Natural killer cell (primary cell): ENCODE measurements around the gene PTPRK. TPM values are rescaled to one million over a fixed set of nuclear protein-coding genes. Genes with fewer than 3 reads are reported as not detected.

Experiments
- ATAC-seq, 3 donors: fragments of 150-1000 bp in 2 of 3; fragments of 200-7000 bp in 1 of 3; cut with Tn5 transposase; 1 replicate in 1 of 3; 2 replicates in 2 of 3; pipeline ENCODE4 v1.10.0; 2021; ENCODE audit warnings: mild to moderate bottlenecking in 2 of 3, moderate library complexity in 2 of 3
- DNase-seq, 2 donors: peaks; one replicate each; pipeline versions ENCODE4 v3.0.0 to v3.0.0-alpha.2; 2013 to 2021; ENCODE audit warnings: mixed read lengths in 1 of 2
- H3K27ac ChIP-seq: one replicate; pipeline ENCODE4 v1.5.1; 2013; ENCODE audit warnings: mild to moderate bottlenecking, low read length
- H3K27me3 ChIP-seq: one replicate; pipeline ENCODE4 v1.6.1; 2013; ENCODE audit warnings: low read length; ENCODE audit not compliant: control insufficient read depth, insufficient read depth
- H3K36me3 ChIP-seq: one replicate; pipeline ENCODE4 v1.6.1; 2013; ENCODE audit warnings: low read length; ENCODE audit not compliant: control insufficient read depth, insufficient read depth
- H3K4me1 ChIP-seq: one replicate; pipeline ENCODE4 v1.6.1; 2013; ENCODE audit warnings: low read length; ENCODE audit not compliant: control insufficient read depth, insufficient read depth
- H3K4me3 ChIP-seq: one replicate; pipeline ENCODE4 v1.5.1; 2013; ENCODE audit warnings: low read length
- H3K9me3 ChIP-seq: one replicate; pipeline ENCODE4 v1.6.1; 2013; ENCODE audit warnings: low read length; ENCODE audit not compliant: control insufficient read depth, insufficient read depth
- H3K27ac Mint-ChIP-seq, 2 donors: one replicate each; pipeline ENCODE4 v1.8.0; 2022; ENCODE audit warnings: mild to moderate bottlenecking in 2 of 2, mixed read lengths in 2 of 2, moderate library complexity in 1 of 2
- H3K27me3 Mint-ChIP-seq, 2 donors: one replicate each; pipeline ENCODE4 v1.8.0; 2022; ENCODE audit warnings: low read depth in 2 of 2, mixed read lengths in 2 of 2
- H3K36me3 Mint-ChIP-seq: one replicate; pipeline ENCODE4 v1.8.0; 2022; ENCODE audit warnings: mixed read lengths
- H3K4me1 Mint-ChIP-seq, 2 donors: one replicate each; pipeline ENCODE4 v1.8.0; 2022; ENCODE audit warnings: mixed read lengths in 2 of 2
- H3K4me3 Mint-ChIP-seq: one replicate; pipeline ENCODE4 v1.8.0; 2022; ENCODE audit warnings: mild to moderate bottlenecking, moderate library complexity, mixed read lengths
- H3K9me3 Mint-ChIP-seq, 2 donors: one replicate each; pipeline ENCODE4 v1.8.0; 2022; ENCODE audit warnings: mixed read lengths in 2 of 2
- WGBS: methylation state at CpG from one replicate; pipeline ENCODE4 v1.1.7; 2013; ENCODE audit warnings: missing lambda C conversion rate; ENCODE audit not compliant: insufficient coverage; 5-methylcytosine and 5-hydroxymethylcytosine counted together
- intact Hi-C: fragments of 100-400 bp; cut with micrococcal nuclease; formaldehyde crosslinking; loops from one replicate; pipeline ENCODE4 v1.14.2; 2022
- total RNA-seq, 4 donors: library from RNA; stranded (reverse); fragments of 120-200 nt in 1 of 4; gene quantifications; one replicate each; pipeline versions ENCODE4 v1.2.3 to v1.2.4, GENCODE V29; 2013 to 2022
- TF ChIP-seq, protein P1 (sequence below): fragments of 200-600 bp; IDR thresholded peaks from one replicate; pipeline ENCODE4 v1.8.0; 2022; ENCODE audit warnings: antibody characterized with exemption

PTPRK gene
- total RNA-seq, 3 donors from 2014 or later (not counting 1 experiment from before 2014, with no cell fraction given) = 0.14 to 1.2 (median 0.95) TPM

- no peaks in the 10 kb centered on the region for H3K27me3 Mint-ChIP-seq
- no peaks in the 10 kb centered on the region for H3K36me3 Mint-ChIP-seq
- DNase-seq (no peak), ATAC-seq (no peak)
- Histone ChIP-seq H3K4me1 (no peaks in the 10 kb centered on the region), H3K9me3 (no peaks in the 10 kb centered on the region), H3K4me3 (no peak overlapping the region), H3K27me3 (no peaks in the 10 kb centered on the region), H3K27ac (no peak overlapping the region), H3K36me3 (no peaks in the 10 kb centered on the region)
- TF ChIP-seq, protein P1, sequence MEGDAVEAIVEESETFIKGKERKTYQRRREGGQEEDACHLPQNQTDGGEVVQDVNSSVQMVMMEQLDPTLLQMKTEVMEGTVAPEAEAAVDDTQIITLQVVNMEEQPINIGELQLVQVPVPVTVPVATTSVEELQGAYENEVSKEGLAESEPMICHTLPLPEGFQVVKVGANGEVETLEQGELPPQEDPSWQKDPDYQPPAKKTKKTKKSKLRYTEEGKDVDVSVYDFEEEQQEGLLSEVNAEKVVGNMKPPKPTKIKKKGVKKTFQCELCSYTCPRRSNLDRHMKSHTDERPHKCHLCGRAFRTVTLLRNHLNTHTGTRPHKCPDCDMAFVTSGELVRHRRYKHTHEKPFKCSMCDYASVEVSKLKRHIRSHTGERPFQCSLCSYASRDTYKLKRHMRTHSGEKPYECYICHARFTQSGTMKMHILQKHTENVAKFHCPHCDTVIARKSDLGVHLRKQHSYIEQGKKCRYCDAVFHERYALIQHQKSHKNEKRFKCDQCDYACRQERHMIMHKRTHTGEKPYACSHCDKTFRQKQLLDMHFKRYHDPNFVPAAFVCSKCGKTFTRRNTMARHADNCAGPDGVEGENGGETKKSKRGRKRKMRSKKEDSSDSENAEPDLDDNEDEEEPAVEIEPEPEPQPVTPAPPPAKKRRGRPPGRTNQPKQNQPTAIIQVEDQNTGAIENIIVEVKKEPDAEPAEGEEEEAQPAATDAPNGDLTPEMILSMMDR = no peak
- H3K4me1 Mint-ChIP-seq = no peaks in the 10 kb centered on the region
- no peak overlapping the region for H3K4me3 Mint-ChIP-seq
- no CpG with 5 or more reads among the region's 1 CpG for WGBS
- no peak overlapping the region for H3K27ac Mint-ChIP-seq
- intact Hi-C loops = no loop called here
- H3K9me3 Mint-ChIP-seq = no peaks in the 10 kb centered on the region
Observed at GRCh38 chr6:128099571-128100197, 420.7 kb downstream of the PTPRK start.

- Mint-ChIP-seq H3K4me1 (no peaks in the 10 kb centered on the region), H3K9me3 (no peaks in the 10 kb centered on the region), H3K27ac (no peak overlapping the region), H3K36me3 (no peaks in the 10 kb centered on the region), H3K4me3 (no peak overlapping the region), H3K27me3 (no peaks in the 10 kb centered on the region)
- no peak overlapping the region for H3K4me3 ChIP-seq
- H3K4me1 ChIP-seq = no peaks in the 10 kb centered on the region
- intact Hi-C loops = no loop called here
- no peaks in the 10 kb centered on the region for H3K9me3 ChIP-seq
- TF ChIP-seq, protein P1 = no peak
- no peaks in the 10 kb centered on the region for H3K36me3 ChIP-seq
- no peaks in the 10 kb centered on the region for H3K27me3 ChIP-seq
- WGBS = 82% methylated on average over 2 of the region's 2 CpGs
- no peak overlapping the region for H3K27ac ChIP-seq
- ATAC-seq (no peak), DNase-seq (no peak)
Observed at GRCh38 chr6:128098000-128098581, 422.3 kb downstream of the PTPRK start.

DNA sequence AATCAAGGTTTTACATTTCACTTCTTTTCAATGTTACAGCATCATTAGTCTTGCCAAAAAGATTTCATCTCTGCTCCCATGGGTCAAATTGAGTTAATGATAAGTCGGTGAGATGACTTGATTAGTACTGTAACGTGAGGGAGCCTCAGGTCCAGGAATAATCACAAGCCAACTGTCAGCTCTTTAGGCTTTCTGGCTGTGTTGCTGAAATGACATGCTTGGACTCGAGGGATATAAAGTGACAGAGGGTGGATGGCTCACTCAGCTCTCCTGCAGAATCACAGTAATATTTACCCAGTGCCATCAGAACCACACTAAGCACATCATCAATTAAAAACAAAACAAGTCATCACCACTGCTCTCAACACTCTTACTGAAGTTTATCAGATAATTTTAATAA is 423.4 kb downstream of the PTPRK start:
- ATAC-seq = no peak
- no peaks in the 10 kb centered on the region for H3K36me3 Mint-ChIP-seq
- Histone ChIP-seq H3K36me3 (no peaks in the 10 kb centered on the region), H3K27me3 (no peaks in the 10 kb centered on the region), H3K9me3 (no peaks in the 10 kb centered on the region), H3K27ac (no peak overlapping the region), H3K4me3 (no peak overlapping the region), H3K4me1 (no peaks in the 10 kb centered on the region)
- no peak overlapping the region for H3K4me3 Mint-ChIP-seq
- intact Hi-C loops = no loop called here
- no peaks in the 10 kb centered on the region for H3K9me3 Mint-ChIP-seq
- no peaks in the 10 kb centered on the region for H3K4me1 Mint-ChIP-seq
- no peak overlapping the region for H3K27ac Mint-ChIP-seq
- 90% methylated on average over 2 of the region's 3 CpGs for WGBS
- H3K27me3 Mint-ChIP-seq = no peaks in the 10 kb centered on the region
- TF ChIP-seq, protein P1 = no peak
- no peak for DNase-seq

GRCh38 chr6:128095362-128095761 is 425.0 kb downstream of the PTPRK start:
- TF ChIP-seq, protein P1 = no peak
- Histone ChIP-seq H3K4me3 (no peak overlapping the region), H3K9me3 (no peaks in the 10 kb centered on the region), H3K36me3 (no peaks in the 10 kb centered on the region), H3K4me1 (no peaks in the 10 kb centered on the region), H3K27ac (no peak overlapping the region), H3K27me3 (no peaks in the 10 kb centered on the region)
- Mint-ChIP-seq H3K4me3 (no peak overlapping the region), H3K27me3 (no peaks in the 10 kb centered on the region), H3K27ac (no peak overlapping the region), H3K4me1 (no peaks in the 10 kb centered on the region), H3K9me3 (no peaks in the 10 kb centered on the region), H3K36me3 (no peaks in the 10 kb centered on the region)
- DNase-seq = no peak
- intact Hi-C loops = no loop called here
- no peak for ATAC-seq
